SH-SY5Y (cell line): ENCODE results near the gene AGAP1.

Source experiments
- GATA2 ChIP-seq: IDR thresholded peaks from 2 replicates; pipeline ENCODE4 v1.6.1; 2011; ENCODE audit warnings: mild to moderate bottlenecking, low read depth, low read length
- GATA3 ChIP-seq: IDR thresholded peaks from 2 replicates; pipeline ENCODE4 v1.6.1; 2011; ENCODE audit warnings: low read depth, mild to moderate bottlenecking, low read length, moderate library complexity

DNA sequence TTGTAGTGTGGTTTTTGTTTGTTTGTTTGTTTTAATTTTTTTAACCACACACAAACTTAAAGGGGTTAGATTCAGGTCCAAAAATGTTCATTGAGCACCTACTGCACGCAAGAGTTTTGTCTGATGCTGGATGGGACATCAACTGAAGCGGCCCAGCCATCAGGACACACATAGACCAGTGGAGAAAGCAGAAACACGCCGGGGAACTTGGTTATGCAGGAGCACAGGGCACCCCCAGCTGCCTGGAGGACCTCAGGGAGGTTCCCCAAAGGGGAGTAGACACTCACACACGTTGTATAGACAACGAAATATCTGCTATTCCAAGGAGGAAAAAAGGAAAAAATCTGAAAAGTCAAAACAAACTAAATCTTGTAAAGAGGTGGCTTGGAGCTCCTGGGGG, 482.7 kb downstream of the AGAP1 start:
- TF ChIP-seq GATA2 (no peak), GATA3 (no peak)
